Fibroblast of the aortic adventitia (primary cell): ENCODE results near the gene SACS. TPM values are rescaled to one million over a fixed set of nuclear protein-coding genes. Genes with fewer than 3 reads are reported as not detected.

ENCODE experiments used
- DNase-seq: peaks from one replicate; pipeline ENCODE4 v3.0.0-alpha.2; 2010; ENCODE audit warnings: low read depth
- H3K4me3 ChIP-seq: 2 replicates; pipeline ENCODE4 v1.5.1; 2011; ENCODE audit warnings: low read depth, mild to moderate bottlenecking, control low read depth, low read length, moderate library complexity
- total RNA-seq: library from RNA; depleted of rRNA; stranded (reverse); fragments of >200 nt; gene quantifications from 2 replicates; pipeline ENCODE4 v1.2.3, GENCODE V29; 2012; ENCODE audit warnings: low replicate concordance
- TF ChIP-seq, protein P1 (sequence below): IDR thresholded peaks from 2 replicates; pipeline ENCODE4 v1.5.1; 2011; ENCODE audit warnings: mild to moderate bottlenecking, low read length, control low read depth, inconsistent platforms; ENCODE audit not compliant: insufficient read depth

The SACS gene
- total RNA-seq, 1 donor, result 66.2 TPM

DNA sequence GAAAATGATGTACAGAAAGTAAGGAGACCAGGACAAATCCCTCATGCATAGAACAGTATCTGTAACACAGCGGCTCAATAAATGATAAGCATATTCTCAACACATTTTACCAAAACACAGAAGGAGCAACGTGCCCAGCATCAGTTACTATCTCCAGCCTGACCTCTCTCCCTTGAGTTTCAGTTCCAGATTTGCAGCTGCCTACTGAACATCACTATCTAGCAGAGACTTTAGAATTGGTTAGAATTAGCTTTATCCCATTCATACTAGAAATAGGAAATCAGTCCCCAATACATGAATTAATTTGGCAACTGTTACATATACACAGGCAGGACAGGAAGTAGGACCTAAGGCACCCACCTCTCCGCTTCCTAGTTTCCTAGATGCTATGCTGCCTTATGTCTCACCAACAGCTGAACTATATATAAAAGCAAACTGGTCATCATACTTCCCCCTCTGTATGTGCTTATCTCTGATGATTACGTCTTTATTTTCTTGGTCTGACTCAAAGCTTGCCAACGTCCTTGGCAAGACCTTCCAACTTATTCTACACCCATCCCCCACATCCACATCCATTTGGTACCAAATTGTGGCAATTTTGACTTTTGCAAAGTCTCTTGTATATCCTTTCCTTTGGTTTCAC lies 61.1 kb downstream of the SACS start:
- no peak overlapping the region for H3K4me3 ChIP-seq
- TF ChIP-seq, protein P1, sequence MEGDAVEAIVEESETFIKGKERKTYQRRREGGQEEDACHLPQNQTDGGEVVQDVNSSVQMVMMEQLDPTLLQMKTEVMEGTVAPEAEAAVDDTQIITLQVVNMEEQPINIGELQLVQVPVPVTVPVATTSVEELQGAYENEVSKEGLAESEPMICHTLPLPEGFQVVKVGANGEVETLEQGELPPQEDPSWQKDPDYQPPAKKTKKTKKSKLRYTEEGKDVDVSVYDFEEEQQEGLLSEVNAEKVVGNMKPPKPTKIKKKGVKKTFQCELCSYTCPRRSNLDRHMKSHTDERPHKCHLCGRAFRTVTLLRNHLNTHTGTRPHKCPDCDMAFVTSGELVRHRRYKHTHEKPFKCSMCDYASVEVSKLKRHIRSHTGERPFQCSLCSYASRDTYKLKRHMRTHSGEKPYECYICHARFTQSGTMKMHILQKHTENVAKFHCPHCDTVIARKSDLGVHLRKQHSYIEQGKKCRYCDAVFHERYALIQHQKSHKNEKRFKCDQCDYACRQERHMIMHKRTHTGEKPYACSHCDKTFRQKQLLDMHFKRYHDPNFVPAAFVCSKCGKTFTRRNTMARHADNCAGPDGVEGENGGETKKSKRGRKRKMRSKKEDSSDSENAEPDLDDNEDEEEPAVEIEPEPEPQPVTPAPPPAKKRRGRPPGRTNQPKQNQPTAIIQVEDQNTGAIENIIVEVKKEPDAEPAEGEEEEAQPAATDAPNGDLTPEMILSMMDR, result no peak
- peak; percentile 81 for DNase-seq

- TF ChIP-seq, protein P1, result no peak
- DNase-seq, result no peak
Measured at GRCh38 chr13:23367907-23368306, 65.6 kb downstream of the SACS start.

GRCh38 chr13:23365652-23366051 lies 67.8 kb downstream of the SACS start:
- DNase-seq, result no peak
- no peak overlapping the region for H3K4me3 ChIP-seq
- TF ChIP-seq, protein P1, result no peak

More at GRCh38 chr13:23367907-23368306, 65.6 kb downstream of the SACS start:
- no peak overlapping the region for H3K4me3 ChIP-seq

GRCh38 chr13:23359882-23360281 lies 73.6 kb downstream of the SACS start:
- TF ChIP-seq, protein P1, result no peak
- no peak for DNase-seq
- H3K4me3 ChIP-seq, result no peak overlapping the region

DNA sequence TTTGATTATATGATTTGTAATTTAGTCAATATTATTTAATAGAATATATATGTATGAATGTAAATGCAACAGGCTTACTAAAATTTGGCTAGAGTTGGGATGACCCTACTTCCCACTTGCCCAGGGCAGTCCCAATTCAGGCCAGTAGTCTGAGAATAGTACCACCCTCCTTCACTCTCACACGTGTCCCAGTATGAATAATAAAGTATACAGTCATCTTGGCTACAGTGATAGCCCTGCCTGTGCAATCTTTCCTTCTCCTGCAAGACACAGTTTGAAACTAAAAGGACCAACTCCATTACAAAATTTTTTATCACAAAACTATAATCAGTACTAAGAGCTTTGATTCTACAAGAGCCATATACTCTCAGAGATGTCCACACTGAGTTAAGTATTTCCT lies 76.2 kb downstream of the SACS start:
- no peak overlapping the region for H3K4me3 ChIP-seq

GRCh38 chr13:23356368-23356767 lies 77.1 kb downstream of the SACS start:
- DNase-seq, result no peak
- no peak overlapping the region for H3K4me3 ChIP-seq
- TF ChIP-seq, protein P1, result no peak

More for the DNA sequence above, 76.2 kb downstream of the SACS start:
- DNase-seq, result peak; percentile 55
- TF ChIP-seq, protein P1, result peak; percentile 24

- TF ChIP-seq, protein P1, result no peak
- H3K4me3 ChIP-seq, result no peak overlapping the region
- DNase-seq, result no peak
Measured at GRCh38 chr13:23354520-23354919, 79.0 kb downstream of the SACS start.
